GM19099 (cell line): ENCODE measurements around the gene ARMH3.
A peak's percentile ranks its signal among the peaks of the same experiment; 100 is the strongest.

Experiments
- POLR2A ChIP-seq: IDR thresholded peaks from 3 replicates; pipeline ENCODE4 v1.6.1; 2011; ENCODE audit warnings: low read depth; ENCODE audit not compliant: insufficient read length; ENCODE audit errors: extremely low read depth

Gene ARMH3

GRCh38 chr10:101828766-101829551 lies 227.0 kb downstream of the ARMH3 start:
- no peak for TF ChIP-seq POLR2A

- TF ChIP-seq POLR2A, result no peak
Observed at GRCh38 chr10:101827919-101828600, 227.9 kb downstream of the ARMH3 start.

- TF ChIP-seq POLR2A, result no peak
Observed at GRCh38 chr10:101826852-101827434, 229.0 kb downstream of the ARMH3 start.

- no peak for TF ChIP-seq POLR2A
Observed at GRCh38 chr10:101824736-101825135, 231.2 kb downstream of the ARMH3 start.

- TF ChIP-seq POLR2A, result no peak
Observed at GRCh38 chr10:101818872-101819633, 236.9 kb downstream of the ARMH3 start.

GRCh38 chr10:101818119-101818871 lies 237.7 kb downstream of the ARMH3 start, which contains the start of gene OGA:
Gene OGA, minus strand, starts transcription at chr10:101818444. Its CDS starts 422 bp downstream, at chr10:101818022.
- TF ChIP-seq POLR2A, result peak; percentile 96

- peak; percentile 49 for TF ChIP-seq POLR2A
Observed at GRCh38 chr10:101817337-101818118, 238.4 kb downstream of the ARMH3 start.

- TF ChIP-seq POLR2A, result no peak
Observed at GRCh38 chr10:101816913-101817336, 239.0 kb downstream of the ARMH3 start.

GRCh38 chr10:101816376-101816775 lies 239.6 kb downstream of the ARMH3 start:
- TF ChIP-seq POLR2A, result no peak

- TF ChIP-seq POLR2A, result no peak
Observed at GRCh38 chr10:101814466-101815071, 241.4 kb downstream of the ARMH3 start.

GRCh38 chr10:101812606-101813005 lies 243.4 kb downstream of the ARMH3 start:
- TF ChIP-seq POLR2A, result no peak

GRCh38 chr10:101807158-101807557 lies 248.8 kb downstream of the ARMH3 start:
- TF ChIP-seq POLR2A, result no peak

- TF ChIP-seq POLR2A, result no peak
Observed at GRCh38 chr10:101803511-101803910, 252.5 kb downstream of the ARMH3 start.
